Astrocyte (in vitro differentiated cells and primary cell): ENCODE data around the gene ZBTB2. TPM values are rescaled to one million over a fixed set of nuclear protein-coding genes. Genes with fewer than 3 reads are reported as not detected.

Experiments
- DNase-seq: peaks from one replicate; pipeline ENCODE4 v3.0.0-alpha.2; 2010; ENCODE audit warnings: low read depth
- FAIRE-seq: peaks from 2 replicates; lab custom pipeline; 2011; peaks lifted over from hg19 to GRCh38; lab: Jason Lieb, UNC
- H2AFZ ChIP-seq: 2 replicates; pipeline ENCODE4 v1.6.0; 2012; ENCODE audit warnings: low read depth, low read length, inconsistent platforms
- H3K27ac ChIP-seq: 2 replicates; pipeline ENCODE4 v1.5.1; 2011; ENCODE audit warnings: low read depth, low read length, inconsistent platforms
- H3K27me3 ChIP-seq: 2 replicates; pipeline ENCODE4 v1.6.0; 2011; ENCODE audit warnings: low read length, inconsistent platforms; ENCODE audit not compliant: insufficient read depth
- H3K36me3 ChIP-seq: 2 replicates; pipeline ENCODE4 v1.5.1; 2011; ENCODE audit warnings: low read length, inconsistent platforms; ENCODE audit not compliant: insufficient read depth
- H3K4me1 ChIP-seq: 2 replicates; pipeline ENCODE4 v1.5.1; 2011; ENCODE audit warnings: low read length, inconsistent platforms; ENCODE audit not compliant: insufficient read depth
- H3K4me2 ChIP-seq: 2 replicates; pipeline ENCODE4 v1.6.0; 2012; ENCODE audit warnings: low read length, inconsistent platforms
- H3K4me3 ChIP-seq: 2 replicates; pipeline ENCODE4 v1.5.1; 2011; ENCODE audit warnings: low read depth, mild to moderate bottlenecking, low read length, inconsistent platforms; ENCODE audit not compliant: insufficient read depth
- H3K79me2 ChIP-seq: 2 replicates; pipeline ENCODE4 v1.6.0; 2012; ENCODE audit warnings: mild to moderate bottlenecking, low read length, inconsistent platforms; ENCODE audit not compliant: insufficient read depth
- H3K9ac ChIP-seq: 2 replicates; pipeline ENCODE4 v1.6.0; 2012; ENCODE audit warnings: mild to moderate bottlenecking, low read length, inconsistent platforms
- H3K9me3 ChIP-seq: 2 replicates; pipeline ENCODE4 v1.5.1; 2012; ENCODE audit warnings: low read depth, mild to moderate bottlenecking, low read length, inconsistent platforms; ENCODE audit not compliant: insufficient read depth
- H4K20me1 ChIP-seq: 2 replicates; pipeline ENCODE4 v1.6.0; 2012; ENCODE audit warnings: low read length, inconsistent platforms; ENCODE audit not compliant: insufficient read depth
- H3K27ac Mint-ChIP-seq: one replicate; pipeline ENCODE4 v1.8.0; 2021; ENCODE audit warnings: mild to moderate bottlenecking, mixed read lengths; ENCODE audit not compliant: unreplicated experiment
- H3K27me3 Mint-ChIP-seq: one replicate; pipeline ENCODE4 v1.8.0; 2021; ENCODE audit warnings: low read depth, mixed read lengths; ENCODE audit not compliant: unreplicated experiment
- H3K36me3 Mint-ChIP-seq: one replicate; pipeline ENCODE4 v1.8.0; 2021; ENCODE audit warnings: low read depth, mixed read lengths; ENCODE audit not compliant: unreplicated experiment
- H3K4me1 Mint-ChIP-seq: one replicate; pipeline ENCODE4 v1.8.0; 2021; ENCODE audit warnings: low read depth, mixed read lengths; ENCODE audit not compliant: unreplicated experiment
- H3K4me3 Mint-ChIP-seq: one replicate; pipeline ENCODE4 v1.8.0; 2021; ENCODE audit warnings: mild to moderate bottlenecking, moderate library complexity, mixed read lengths; ENCODE audit not compliant: unreplicated experiment
- H3K9me3 Mint-ChIP-seq: one replicate; pipeline ENCODE4 v1.8.0; 2021; ENCODE audit warnings: mild to moderate bottlenecking, mixed read lengths; ENCODE audit not compliant: unreplicated experiment
- EZH2 ChIP-seq: IDR thresholded peaks from 2 replicates; pipeline ENCODE4 v1.6.1; 2012; ENCODE audit warnings: mild to moderate bottlenecking, low read length, inconsistent platforms; ENCODE audit not compliant: insufficient read depth
- total RNA-seq: library from RNA; stranded (reverse); gene quantifications from 2 replicates; pipeline ENCODE4 v1.2.1, GENCODE V29; 2021
- TF ChIP-seq, protein P1 (sequence below): IDR thresholded peaks from 2 replicates; pipeline ENCODE4 v1.5.1; 2011; ENCODE audit warnings: low read depth, mild to moderate bottlenecking, inconsistent platforms, low read length, moderate library complexity; ENCODE audit not compliant: insufficient read depth

The ZBTB2 gene
- total RNA-seq, 1 donor from 2014 or later, result 20.8 TPM

DNA sequence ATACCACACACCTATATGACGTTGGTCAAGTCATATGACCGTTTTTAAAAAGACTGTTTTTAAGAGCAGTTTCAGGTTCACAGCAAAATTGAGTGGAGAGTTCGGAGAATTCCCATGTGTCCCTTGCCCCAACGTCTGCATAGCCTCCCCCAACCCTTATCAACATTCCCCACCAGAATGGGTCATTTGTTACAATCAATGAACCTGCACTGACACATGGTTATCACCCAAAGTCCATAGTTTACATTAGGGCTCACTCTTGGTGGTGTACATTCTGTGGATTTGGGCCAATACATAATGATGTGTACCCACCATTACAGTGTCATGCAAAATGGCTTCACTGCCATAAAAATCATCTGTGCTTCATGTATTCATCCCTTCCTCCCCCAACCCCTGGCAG, 52.0 kb downstream of the ZBTB2 start:
- Histone ChIP-seq H3K27me3 (no peaks in the 10 kb centered on the region), H3K9me3 (no peaks in the 10 kb centered on the region), H2AFZ (no peak overlapping the region), H4K20me1 (peaks cover 64% of the 10 kb centered on the region), H3K4me2 (no peak overlapping the region), H3K9ac (no peak overlapping the region), H3K4me3 (no peak overlapping the region), H3K36me3 (peaks cover 23% of the 10 kb centered on the region), H3K79me2 (peaks cover 98% of the 10 kb centered on the region), H3K4me1 (no peaks in the 10 kb centered on the region), H3K27ac (no peak overlapping the region)
- no peak for DNase-seq
- Mint-ChIP-seq H3K4me3 (no peak overlapping the region), H3K36me3 (no peaks in the 10 kb centered on the region), H3K9me3 (peaks cover 1% of the 10 kb centered on the region), H3K27ac (no peak overlapping the region), H3K27me3 (no peaks in the 10 kb centered on the region), H3K4me1 (no peaks in the 10 kb centered on the region)
- no peak for TF ChIP-seq EZH2
- TF ChIP-seq, protein P1, sequence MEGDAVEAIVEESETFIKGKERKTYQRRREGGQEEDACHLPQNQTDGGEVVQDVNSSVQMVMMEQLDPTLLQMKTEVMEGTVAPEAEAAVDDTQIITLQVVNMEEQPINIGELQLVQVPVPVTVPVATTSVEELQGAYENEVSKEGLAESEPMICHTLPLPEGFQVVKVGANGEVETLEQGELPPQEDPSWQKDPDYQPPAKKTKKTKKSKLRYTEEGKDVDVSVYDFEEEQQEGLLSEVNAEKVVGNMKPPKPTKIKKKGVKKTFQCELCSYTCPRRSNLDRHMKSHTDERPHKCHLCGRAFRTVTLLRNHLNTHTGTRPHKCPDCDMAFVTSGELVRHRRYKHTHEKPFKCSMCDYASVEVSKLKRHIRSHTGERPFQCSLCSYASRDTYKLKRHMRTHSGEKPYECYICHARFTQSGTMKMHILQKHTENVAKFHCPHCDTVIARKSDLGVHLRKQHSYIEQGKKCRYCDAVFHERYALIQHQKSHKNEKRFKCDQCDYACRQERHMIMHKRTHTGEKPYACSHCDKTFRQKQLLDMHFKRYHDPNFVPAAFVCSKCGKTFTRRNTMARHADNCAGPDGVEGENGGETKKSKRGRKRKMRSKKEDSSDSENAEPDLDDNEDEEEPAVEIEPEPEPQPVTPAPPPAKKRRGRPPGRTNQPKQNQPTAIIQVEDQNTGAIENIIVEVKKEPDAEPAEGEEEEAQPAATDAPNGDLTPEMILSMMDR, result no peak
- FAIRE-seq, result no peak

DNA sequence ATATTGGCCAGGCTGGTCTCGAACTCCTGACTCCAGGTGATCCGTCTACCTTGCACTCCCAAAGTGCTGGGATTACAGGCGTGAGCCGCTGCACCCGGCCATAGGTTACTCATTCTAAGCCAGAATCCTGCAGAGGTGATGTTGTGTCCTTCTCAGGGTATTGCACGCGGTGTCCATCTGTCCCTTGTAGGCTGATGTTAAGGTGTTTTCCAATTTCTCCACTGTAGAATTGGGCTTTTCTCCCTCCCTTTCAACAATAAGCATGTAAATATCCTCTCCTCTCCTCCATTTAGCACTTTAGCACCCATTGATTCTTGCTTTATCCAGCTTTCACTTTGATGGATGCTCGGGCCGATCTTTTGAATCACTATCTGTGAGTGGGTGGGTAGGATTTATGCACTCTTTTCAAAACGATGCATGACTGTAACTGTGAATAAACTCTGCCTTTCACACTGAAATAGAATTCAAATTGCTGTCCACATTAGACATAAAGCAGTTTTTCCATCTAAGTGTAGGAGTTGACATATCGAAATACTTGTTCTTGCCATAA, 52.6 kb downstream of the ZBTB2 start:
- no peak overlapping the region for H3K27ac ChIP-seq
- no peak overlapping the region for H3K4me3 ChIP-seq
- Mint-ChIP-seq H3K27me3 (no peaks in the 10 kb centered on the region), H3K36me3 (no peaks in the 10 kb centered on the region), H3K4me1 (no peaks in the 10 kb centered on the region), H3K4me3 (no peak overlapping the region), H3K27ac (no peak overlapping the region), H3K9me3 (peaks cover 1% of the 10 kb centered on the region)
- no peaks in the 10 kb centered on the region for H3K27me3 ChIP-seq
- DNase-seq, result peak; percentile 67
- H2AFZ ChIP-seq, result no peak overlapping the region
- H3K4me2 ChIP-seq, result peak overlapping the region; percentile 37
- no peak for FAIRE-seq
- peak overlapping the region; percentile 5 for H3K9ac ChIP-seq
- no peak for TF ChIP-seq EZH2
- TF ChIP-seq, protein P1, result no peak
- no peaks in the 10 kb centered on the region for H3K4me1 ChIP-seq
- H3K36me3 ChIP-seq, result peaks cover 19% of the 10 kb centered on the region
- H3K79me2 ChIP-seq, result peaks cover 97% of the 10 kb centered on the region
- no peaks in the 10 kb centered on the region for H3K9me3 ChIP-seq
- H4K20me1 ChIP-seq, result peaks cover 62% of the 10 kb centered on the region

DNA sequence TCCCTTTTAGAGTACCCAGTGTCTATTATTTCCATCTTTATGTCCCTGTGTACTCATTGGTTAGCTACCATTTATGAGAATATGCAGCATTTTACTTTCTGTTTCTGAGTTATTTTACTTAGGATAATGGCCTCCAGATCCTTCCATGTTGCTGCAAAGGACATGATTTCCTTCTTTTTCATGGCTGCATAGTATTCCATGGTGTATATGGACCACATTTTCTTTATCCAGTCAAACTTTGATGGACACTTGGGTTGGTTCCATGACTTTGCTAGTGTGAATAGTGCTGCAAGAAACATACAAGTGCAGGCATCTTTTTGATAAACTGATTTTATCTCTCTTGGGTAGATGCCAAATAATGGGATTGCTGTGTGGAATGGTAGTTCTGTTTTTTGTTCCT, 55.4 kb downstream of the ZBTB2 start:
- Mint-ChIP-seq H3K27ac (no peak overlapping the region), H3K4me1 (no peaks in the 10 kb centered on the region), H3K4me3 (no peak overlapping the region), H3K27me3 (no peaks in the 10 kb centered on the region), H3K36me3 (peaks cover 2% of the 10 kb centered on the region), H3K9me3 (no peaks in the 10 kb centered on the region)
- TF ChIP-seq, protein P1, result no peak
- no peak for TF ChIP-seq EZH2
- Histone ChIP-seq H3K27ac (no peak overlapping the region), H3K4me2 (no peak overlapping the region), H3K4me3 (no peak overlapping the region), H2AFZ (no peak overlapping the region), H3K9me3 (no peaks in the 10 kb centered on the region), H3K79me2 (peaks cover 95% of the 10 kb centered on the region), H4K20me1 (peaks cover 45% of the 10 kb centered on the region), H3K4me1 (no peaks in the 10 kb centered on the region), H3K27me3 (no peaks in the 10 kb centered on the region), H3K9ac (no peak overlapping the region), H3K36me3 (peaks cover 22% of the 10 kb centered on the region)
- no peak for FAIRE-seq
- DNase-seq, result no peak
